GM06990 (cell line): ENCODE measurements around the gene NOSTRIN.

ENCODE experiments used
- DNase-seq: peaks from one replicate; pipeline ENCODE4 v3.0.0-alpha.2; 2011; ENCODE audit not compliant: insufficient read length; ENCODE audit errors: extremely low read depth
- H3K27me3 ChIP-seq: replicated peaks from 2 replicates; pipeline ENCODE4 v1.6.0; 2011; ENCODE audit warnings: low read length; ENCODE audit not compliant: control insufficient read depth, insufficient read depth
- H3K36me3 ChIP-seq: 2 replicates; pipeline ENCODE4 v1.5.1; 2011; ENCODE audit warnings: low read length; ENCODE audit not compliant: control insufficient read depth, insufficient read depth
- H3K4me3 ChIP-seq: replicated peaks from 2 replicates; pipeline ENCODE4 v1.5.1; 2011; ENCODE audit warnings: low read depth, mild to moderate bottlenecking, control low read depth, low read length
- TF ChIP-seq, protein P1 (sequence below): IDR thresholded peaks from 2 replicates; pipeline ENCODE4 v1.5.1; 2011; ENCODE audit warnings: low read length, control low read depth, mild to moderate bottlenecking, inconsistent platforms; ENCODE audit not compliant: insufficient read depth, poor library complexity, severe bottlenecking

Gene NOSTRIN

GRCh38 chr2:168798888-168799410, 3.5 kb upstream of the NOSTRIN start:
- TF ChIP-seq, protein P1, sequence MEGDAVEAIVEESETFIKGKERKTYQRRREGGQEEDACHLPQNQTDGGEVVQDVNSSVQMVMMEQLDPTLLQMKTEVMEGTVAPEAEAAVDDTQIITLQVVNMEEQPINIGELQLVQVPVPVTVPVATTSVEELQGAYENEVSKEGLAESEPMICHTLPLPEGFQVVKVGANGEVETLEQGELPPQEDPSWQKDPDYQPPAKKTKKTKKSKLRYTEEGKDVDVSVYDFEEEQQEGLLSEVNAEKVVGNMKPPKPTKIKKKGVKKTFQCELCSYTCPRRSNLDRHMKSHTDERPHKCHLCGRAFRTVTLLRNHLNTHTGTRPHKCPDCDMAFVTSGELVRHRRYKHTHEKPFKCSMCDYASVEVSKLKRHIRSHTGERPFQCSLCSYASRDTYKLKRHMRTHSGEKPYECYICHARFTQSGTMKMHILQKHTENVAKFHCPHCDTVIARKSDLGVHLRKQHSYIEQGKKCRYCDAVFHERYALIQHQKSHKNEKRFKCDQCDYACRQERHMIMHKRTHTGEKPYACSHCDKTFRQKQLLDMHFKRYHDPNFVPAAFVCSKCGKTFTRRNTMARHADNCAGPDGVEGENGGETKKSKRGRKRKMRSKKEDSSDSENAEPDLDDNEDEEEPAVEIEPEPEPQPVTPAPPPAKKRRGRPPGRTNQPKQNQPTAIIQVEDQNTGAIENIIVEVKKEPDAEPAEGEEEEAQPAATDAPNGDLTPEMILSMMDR: no peak
- H3K4me3 ChIP-seq: no peak overlapping the region
- no peaks in the 10 kb centered on the region for H3K36me3 ChIP-seq
- H3K27me3 ChIP-seq: no peaks in the 10 kb centered on the region; the same call in 1 of the 2 replicates
- no peak for DNase-seq

DNA sequence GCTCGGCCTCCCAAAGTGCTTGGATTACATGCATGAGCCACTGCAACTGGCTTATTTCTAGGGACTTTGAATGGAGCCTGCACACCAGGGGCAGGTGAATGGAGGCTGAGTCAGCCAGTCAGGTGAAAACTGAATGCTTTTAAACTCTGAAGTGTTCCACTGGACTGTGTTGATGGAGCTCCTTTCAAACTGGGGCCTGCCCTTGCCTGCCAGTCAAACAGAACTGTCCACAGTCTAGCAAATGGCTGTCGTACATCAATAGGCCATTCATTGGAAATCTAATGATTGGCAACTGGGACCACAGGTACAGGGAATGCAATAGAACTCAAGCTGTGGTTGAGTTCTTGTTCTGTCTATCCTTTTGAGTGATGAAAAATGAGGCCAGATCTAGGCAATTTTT, 966 bp upstream of the NOSTRIN start:
- H3K4me3 ChIP-seq: no peak overlapping the region
- DNase-seq: no peak
- H3K36me3 ChIP-seq: no peaks in the 10 kb centered on the region
- H3K27me3 ChIP-seq: no peaks in the 10 kb centered on the region; the same call in 1 of the 2 replicates
- TF ChIP-seq, protein P1: no peak

GRCh38 chr2:168802859-168803725, 655 bp downstream of the NOSTRIN start:
- H3K27me3 ChIP-seq: no peaks in the 10 kb centered on the region; the same call in 1 of the 2 replicates
- no peak for DNase-seq
- TF ChIP-seq, protein P1: no peak
- H3K36me3 ChIP-seq: no peaks in the 10 kb centered on the region
- no peak overlapping the region for H3K4me3 ChIP-seq

DNA sequence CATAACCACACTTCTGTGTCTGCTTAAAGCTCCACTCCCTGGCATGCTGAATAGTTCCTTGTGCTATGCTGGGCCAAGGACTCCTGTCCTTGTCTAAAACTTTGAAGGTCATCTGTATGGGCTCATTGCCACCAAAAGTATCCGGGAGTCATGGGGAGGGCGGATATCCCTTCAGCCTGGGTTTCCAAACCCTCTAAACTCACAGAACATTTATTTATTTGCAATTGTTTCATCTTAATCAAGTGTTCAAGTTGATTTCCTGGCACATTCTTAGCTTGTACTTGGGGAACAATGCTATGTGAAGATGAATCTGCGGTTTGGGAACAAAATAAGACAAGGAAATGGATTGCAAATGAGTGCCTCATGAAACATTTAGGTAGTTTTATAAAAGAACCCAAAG, 1.8 kb downstream of the NOSTRIN start:
- TF ChIP-seq, protein P1: no peak
- Histone ChIP-seq H3K36me3 (no peaks in the 10 kb centered on the region), H3K4me3 (no peak overlapping the region), H3K27me3 (no peaks in the 10 kb centered on the region; the same call in 1 of the 2 replicates)
- no peak for DNase-seq

DNA sequence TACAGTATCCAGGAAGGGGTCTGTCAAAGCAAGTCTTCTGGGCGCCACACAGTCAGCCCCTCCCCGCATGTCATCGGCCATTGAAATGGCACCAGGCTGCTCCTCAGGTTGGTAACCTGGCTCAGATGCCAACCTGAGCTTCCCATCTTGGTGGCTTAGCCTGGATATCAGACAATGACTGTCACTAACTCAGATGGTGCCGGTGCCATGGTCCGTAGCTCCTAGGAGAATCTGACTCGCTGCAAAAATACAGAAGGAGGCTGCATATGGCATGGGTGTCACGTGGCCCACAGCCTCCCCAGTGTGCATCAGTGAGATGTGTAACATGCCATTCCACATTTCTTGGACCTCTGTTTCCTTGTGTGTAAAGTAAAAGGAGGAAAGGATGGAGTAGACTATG, 3.2 kb downstream of the NOSTRIN start:
- H3K36me3 ChIP-seq: no peaks in the 10 kb centered on the region
- no peak for DNase-seq
- no peak overlapping the region for H3K4me3 ChIP-seq
- TF ChIP-seq, protein P1: no peak
- no peaks in the 10 kb centered on the region for H3K27me3 ChIP-seq

GRCh38 chr2:168809537-168809936, 7.1 kb downstream of the NOSTRIN start:
- Histone ChIP-seq H3K36me3 (no peaks in the 10 kb centered on the region), H3K4me3 (no peak overlapping the region), H3K27me3 (no peaks in the 10 kb centered on the region)
- DNase-seq: no peak
- TF ChIP-seq, protein P1: no peak
